Keratinocyte (primary cell): Measurements from ENCODE around the gene UQCC3. TPM values are rescaled to one million over a fixed set of nuclear protein-coding genes. Genes with fewer than 3 reads are reported as not detected.

Source experiments
- DNase-seq: peaks from one replicate; pipeline ENCODE4 v3.0.0-alpha.2; 2011; ENCODE audit warnings: low read depth, missing footprints, low spot score
- FAIRE-seq: peaks from 2 replicates; lab custom pipeline; 2011; peaks lifted over from hg19 to GRCh38; lab: Jason Lieb, UNC
- H2AFZ ChIP-seq: 2 replicates; pipeline ENCODE4 v1.6.0; 2012; ENCODE audit warnings: low read length, control low read depth, inconsistent platforms; ENCODE audit not compliant: control insufficient read depth
- H3K27ac ChIP-seq: 2 replicates; pipeline ENCODE4 v1.5.1; 2011; ENCODE audit warnings: low read length; ENCODE audit not compliant: control insufficient read depth, insufficient read depth
- H3K27me3 ChIP-seq: 3 replicates; pipeline ENCODE4 v1.6.0; 2011; ENCODE audit warnings: low read length; ENCODE audit not compliant: control insufficient read depth, insufficient read depth; ENCODE audit errors: extremely low read depth
- H3K36me3 ChIP-seq, 2 experiments: 2 replicates in 1 of 2; 3 replicates in 1 of 2; pipeline ENCODE4 v1.5.1; 2011; ENCODE audit warnings: low read length in 2 of 2, mild to moderate bottlenecking in 1 of 2; ENCODE audit not compliant: control insufficient read depth in 2 of 2, insufficient read depth in 2 of 2; ENCODE audit errors: extremely low read depth in 1 of 2
- H3K4me1 ChIP-seq: 3 replicates; pipeline ENCODE4 v1.5.1; 2011; ENCODE audit warnings: low read length; ENCODE audit not compliant: control insufficient read depth, insufficient read depth; ENCODE audit errors: extremely low read depth
- H3K4me2 ChIP-seq: 3 replicates; pipeline ENCODE4 v1.6.0; 2011; ENCODE audit warnings: low read depth, low read length; ENCODE audit not compliant: control insufficient read depth, insufficient read depth; ENCODE audit errors: extremely low read depth
- H3K4me3 ChIP-seq, 3 experiments: fragments of 200-600 bp in 1 of 3; sonication (generic) in 1 of 3; 2 replicates in 2 of 3; 3 replicates in 1 of 3; pipeline ENCODE4 v1.5.1; 2011 to 2016; ENCODE audit warnings: low read length in 3 of 3, mild to moderate bottlenecking in 3 of 3, control low read depth in 2 of 3, inconsistent platforms in 1 of 3, low read depth in 1 of 3, mixed read lengths in 1 of 3, mixed run types in 1 of 3, moderate library complexity in 1 of 3; ENCODE audit not compliant: control insufficient read depth in 2 of 3, insufficient read depth in 2 of 3; ENCODE audit errors: extremely low read depth in 1 of 3
- H3K79me2 ChIP-seq: 2 replicates; pipeline ENCODE4 v1.6.0; 2012; ENCODE audit warnings: low read length; ENCODE audit not compliant: control insufficient read depth, insufficient read depth
- H3K9ac ChIP-seq: 3 replicates; pipeline ENCODE4 v1.6.0; 2011; ENCODE audit warnings: low read length; ENCODE audit not compliant: control insufficient read depth, insufficient read depth; ENCODE audit errors: extremely low read depth
- H3K9me1 ChIP-seq: 3 replicates; pipeline ENCODE4 v1.6.0; 2011; ENCODE audit warnings: low read length; ENCODE audit not compliant: control insufficient read depth, insufficient read depth; ENCODE audit errors: extremely low read depth
- H3K9me3 ChIP-seq: 2 replicates; pipeline ENCODE4 v1.5.1; 2012; ENCODE audit warnings: low read depth, low read length; ENCODE audit not compliant: control insufficient read depth
- H4K20me1 ChIP-seq: 3 replicates; pipeline ENCODE4 v1.6.0; 2011; ENCODE audit warnings: low read length; ENCODE audit not compliant: control insufficient read depth, insufficient read depth; ENCODE audit errors: extremely low read depth
- CTCF ChIP-seq, 3 experiments: IDR thresholded peaks in 1 of 3; conservative IDR thresholded peaks in 1 of 3; optimal IDR thresholded peaks in 1 of 3; 2 replicates in 2 of 3; 3 replicates in 1 of 3; pipeline versions ENCODE3 to v1.5.1; 2011; ENCODE audit warnings: low read length in 3 of 3, mild to moderate bottlenecking in 3 of 3, moderate library complexity in 2 of 3, control low read depth in 1 of 3, inconsistent platforms in 1 of 3; ENCODE audit not compliant: insufficient read depth in 2 of 3; ENCODE audit errors: extremely low read depth in 1 of 3
- EZH2 ChIP-seq: IDR thresholded peaks from one replicate; pipeline ENCODE4 v1.6.1; 2012; ENCODE audit warnings: inconsistent platforms, mild to moderate bottlenecking, low read length, moderate library complexity
- dilution Hi-C: fragments of 300-500 bp; cut with MboI; formaldehyde crosslinking; loops from one replicate; pipeline ENCODE4 v1.7.0; 2020; ENCODE audit warnings: low sequenced_read_pairs; ENCODE audit not compliant: extremely low pct_ligation_motif_present
- polyA plus RNA-seq, 5 experiments: library from polyadenylated mRNA; depleted of rRNA in 3 of 5; stranded (reverse) in 3 of 5; stranded (forward) in 1 of 5; unstranded in 1 of 5; fragments of >200 nt; gene quantifications; 1 replicate in 1 of 5; 2 replicates in 3 of 5; 3 replicates in 1 of 5; pipeline versions ENCODE4 v1.2.1 to v1.2.3, GENCODE V29; 2011 to 2012; ENCODE audit warnings: missing spikeins in 2 of 5, low read depth in 1 of 5, low replicate concordance in 1 of 5

The UQCC3 gene
- polyA plus RNA-seq, 1 donor (not counting 4 experiments of a cell fraction or from before 2014, with no cell fraction given): 8.6 TPM

- peak overlapping the region; percentile 95 for H3K9ac ChIP-seq
- FAIRE-seq: no peak
Measured at GRCh38 chr11:62678433-62678769, 6.9 kb downstream of the UQCC3 start.

GRCh38 chr11:62678770-62679696, 7.6 kb downstream of the UQCC3 start, which contains the start of gene UBXN1:
UBXN1 (minus strand) TSS chr11:62679073; CDS start chr11:62678923, 150 bp downstream.
- Histone ChIP-seq H3K27ac (peak within 1 kb of the TSS; percentile 91), H3K9me1 (no peaks in the 10 kb centered on the region), H2AFZ (peak within 1 kb of the TSS; percentile 83), H3K79me2 (peaks cover 25% of the 10 kb centered on the region), H4K20me1 (no peaks in the 10 kb centered on the region), H3K4me3 (peak within 1 kb of the TSS; percentile 93 to 100 (median 97)), H3K4me2 (peak within 1 kb of the TSS; percentile 99), H3K36me3 (peaks cover 10 to 19% of the 10 kb centered on the region in 2 experiments), H3K4me1 (peaks cover 16% of the 10 kb centered on the region), H3K27me3 (no peaks in the 10 kb centered on the region), H3K9ac (peak within 1 kb of the TSS; percentile 95), H3K9me3 (no peaks in the 10 kb centered on the region)
- FAIRE-seq (no peak), DNase-seq (no peak)
- dilution Hi-C loops: no loop called here
- TF ChIP-seq EZH2 (no peak), CTCF (optimal IDR thresholded peaks at IDR 0.05 in 1 of 3, IDR thresholded peaks at IDR 0.05 in 1 of 3, conservative IDR thresholded peaks at IDR 0.05 in 1 of 3; ENCODE audit: extremely low read depth in 1 of 3, insufficient read depth in 2 of 3, low read length in 3 of 3) (no peak)

More at GRCh38 chr11:62678433-62678769, 6.9 kb downstream of the UQCC3 start:
- H3K9me3 ChIP-seq: no peaks in the 10 kb centered on the region
- peaks cover 16% of the 10 kb centered on the region for H3K4me1 ChIP-seq
- dilution Hi-C loops: no loop called here
- TF ChIP-seq CTCF (optimal IDR thresholded peaks at IDR 0.05 in 1 of 3, IDR thresholded peaks at IDR 0.05 in 1 of 3, conservative IDR thresholded peaks at IDR 0.05 in 1 of 3; ENCODE audit: extremely low read depth in 1 of 3, insufficient read depth in 2 of 3, low read length in 3 of 3): no peak
- no peak for TF ChIP-seq EZH2
- H4K20me1 ChIP-seq: no peaks in the 10 kb centered on the region
- H3K79me2 ChIP-seq: peaks cover 30% of the 10 kb centered on the region
- no peaks in the 10 kb centered on the region for H3K27me3 ChIP-seq
- peak overlapping the region; percentile 83 for H2AFZ ChIP-seq
- H3K9me1 ChIP-seq: no peaks in the 10 kb centered on the region
- H3K4me2 ChIP-seq: peak overlapping the region; percentile 99
- peaks cover 11 to 19% of the 10 kb centered on the region in 2 experiments for H3K36me3 ChIP-seq
- H3K27ac ChIP-seq: peak overlapping the region; percentile 91
- H3K4me3 ChIP-seq: peak overlapping the region; percentile 93 to 100 (median 97)
- no peak for DNase-seq
